ENCODE data around the gene LRRC59.

Gene LRRC59

GRCh38 chr17:50424996-50425681, 27.8 kb upstream of the LRRC59 start:
- DNase-seq (ENCODE audit: low read depth in 1 of 2, low spot score in 1 of 2): no peak
- TF ChIP-seq REST (IDR thresholded peaks at IDR 0.05; ENCODE audit: insufficient replicate concordance, low read depth) (no peak), POLR2AphosphoS5 (IDR thresholded peaks at IDR 0.05; ENCODE audit: low read depth) (no peak), SPI1 (IDR thresholded peaks at IDR 0.05; ENCODE audit: borderline replicate concordance, low read depth) (no peak), GABPA (IDR thresholded peaks at IDR 0.05; ENCODE audit: low read depth) (no peak)
- TF ChIP-seq, protein P1, sequence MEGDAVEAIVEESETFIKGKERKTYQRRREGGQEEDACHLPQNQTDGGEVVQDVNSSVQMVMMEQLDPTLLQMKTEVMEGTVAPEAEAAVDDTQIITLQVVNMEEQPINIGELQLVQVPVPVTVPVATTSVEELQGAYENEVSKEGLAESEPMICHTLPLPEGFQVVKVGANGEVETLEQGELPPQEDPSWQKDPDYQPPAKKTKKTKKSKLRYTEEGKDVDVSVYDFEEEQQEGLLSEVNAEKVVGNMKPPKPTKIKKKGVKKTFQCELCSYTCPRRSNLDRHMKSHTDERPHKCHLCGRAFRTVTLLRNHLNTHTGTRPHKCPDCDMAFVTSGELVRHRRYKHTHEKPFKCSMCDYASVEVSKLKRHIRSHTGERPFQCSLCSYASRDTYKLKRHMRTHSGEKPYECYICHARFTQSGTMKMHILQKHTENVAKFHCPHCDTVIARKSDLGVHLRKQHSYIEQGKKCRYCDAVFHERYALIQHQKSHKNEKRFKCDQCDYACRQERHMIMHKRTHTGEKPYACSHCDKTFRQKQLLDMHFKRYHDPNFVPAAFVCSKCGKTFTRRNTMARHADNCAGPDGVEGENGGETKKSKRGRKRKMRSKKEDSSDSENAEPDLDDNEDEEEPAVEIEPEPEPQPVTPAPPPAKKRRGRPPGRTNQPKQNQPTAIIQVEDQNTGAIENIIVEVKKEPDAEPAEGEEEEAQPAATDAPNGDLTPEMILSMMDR (IDR thresholded peaks at IDR 0.05; ENCODE audit: insufficient read depth, low read length): no peak
- Histone ChIP-seq H3K27ac (replicated peaks) (no peak overlapping the region), H3K27me3 (ENCODE audit: insufficient read depth, poor library complexity, severe bottlenecking) (no peaks in the 10 kb centered on the region), H3K4me3 (replicated peaks; ENCODE audit: insufficient read depth, low read length) (no peak overlapping the region)

- H3K27ac ChIP-seq (replicated peaks): no peak overlapping the region
- no peak for DNase-seq (ENCODE audit: low read depth in 1 of 2, low spot score in 1 of 2)
- TF ChIP-seq, protein P1 (IDR thresholded peaks at IDR 0.05; ENCODE audit: insufficient read depth, low read length): no peak
- TF ChIP-seq GABPA (IDR thresholded peaks at IDR 0.05; ENCODE audit: low read depth) (no peak), REST (IDR thresholded peaks at IDR 0.05; ENCODE audit: insufficient replicate concordance, low read depth) (no peak), POLR2AphosphoS5 (IDR thresholded peaks at IDR 0.05; ENCODE audit: low read depth) (no peak), SPI1 (IDR thresholded peaks at IDR 0.05; ENCODE audit: borderline replicate concordance, low read depth) (no peak)
- no peak overlapping the region for H3K4me3 ChIP-seq (replicated peaks; ENCODE audit: insufficient read depth, low read length)
- H3K27me3 ChIP-seq (ENCODE audit: insufficient read depth, poor library complexity, severe bottlenecking): no peaks in the 10 kb centered on the region
Measured at GRCh38 chr17:50424246-50424995, 27.1 kb upstream of the LRRC59 start.

GRCh38 chr17:50423553-50424159, 26.3 kb upstream of the LRRC59 start:
- Histone ChIP-seq H3K27me3 (ENCODE audit: insufficient read depth, poor library complexity, severe bottlenecking) (no peaks in the 10 kb centered on the region), H3K27ac (replicated peaks) (no peak overlapping the region), H3K4me3 (replicated peaks; ENCODE audit: insufficient read depth, low read length) (no peak overlapping the region)
- no peak for TF ChIP-seq SPI1 (IDR thresholded peaks at IDR 0.05; ENCODE audit: borderline replicate concordance, low read depth)
- no peak for TF ChIP-seq GABPA (IDR thresholded peaks at IDR 0.05; ENCODE audit: low read depth)
- TF ChIP-seq, protein P1 (IDR thresholded peaks at IDR 0.05; ENCODE audit: insufficient read depth, low read length): no peak
- TF ChIP-seq REST (IDR thresholded peaks at IDR 0.05; ENCODE audit: insufficient replicate concordance, low read depth): no peak
- no peak for TF ChIP-seq POLR2AphosphoS5 (IDR thresholded peaks at IDR 0.05; ENCODE audit: low read depth)
- peak in 1 of 2 experiments; percentile 28 for DNase-seq (ENCODE audit: low read depth in 1 of 2, low spot score in 1 of 2)

All from HL-60 (cell line).